ENCODE results near the gene CCDC178. TPM values are rescaled to one million over a fixed set of nuclear protein-coding genes. Genes with fewer than 3 reads are reported as not detected.

The CCDC178 gene
- total RNA-seq, 2 donors from 2014 or later: 3.2 to 5.9 TPM

- DNase-seq (ENCODE audit: low spot score): no peak
- intact Hi-C loops (cut with DNase I): no loop called here
Measured at GRCh38 chr18:32919799-32920198, 520.7 kb downstream of the CCDC178 start.

GRCh38 chr18:32918692-32919250, 521.8 kb downstream of the CCDC178 start:
- no peaks in the 10 kb centered on the region for H3K9me3 ChIP-seq
- intact Hi-C loops (cut with DNase I): no loop called here
- no peak overlapping the region for H3K27ac ChIP-seq
- no peaks in the 10 kb centered on the region for H3K36me3 ChIP-seq
- H3K4me3 ChIP-seq: no peak overlapping the region
- no peak for TF ChIP-seq POLR2A (IDR thresholded peaks at IDR 0.05)
- TF ChIP-seq POLR2AphosphoS5 (IDR thresholded peaks at IDR 0.05): no peak
- TF ChIP-seq CTCF (IDR thresholded peaks at IDR 0.05): no peak
- H3K4me1 ChIP-seq (replicated peaks): no peaks in the 10 kb centered on the region
- H3K27me3 ChIP-seq (replicated peaks; ENCODE audit: insufficient read depth): no peaks in the 10 kb centered on the region
- 76% methylated on average over 5 of the region's 5 CpGs for WGBS
- no peak for DNase-seq (ENCODE audit: low spot score)

More at GRCh38 chr18:32919799-32920198, 520.7 kb downstream of the CCDC178 start:
- Histone ChIP-seq H3K27me3 (replicated peaks; ENCODE audit: insufficient read depth) (no peaks in the 10 kb centered on the region), H3K9me3 (no peaks in the 10 kb centered on the region), H3K4me3 (no peak overlapping the region), H3K36me3 (no peaks in the 10 kb centered on the region), H3K4me1 (replicated peaks) (no peaks in the 10 kb centered on the region), H3K27ac (no peak overlapping the region)
- TF ChIP-seq CTCF (IDR thresholded peaks at IDR 0.05) (no peak), POLR2AphosphoS5 (IDR thresholded peaks at IDR 0.05) (no peak), POLR2A (IDR thresholded peaks at IDR 0.05) (no peak)
- WGBS: 61% methylated on average over 2 of the region's 2 CpGs

- Histone ChIP-seq H3K27me3 (replicated peaks; ENCODE audit: insufficient read depth) (no peaks in the 10 kb centered on the region), H3K9me3 (no peaks in the 10 kb centered on the region), H3K4me1 (replicated peaks) (no peaks in the 10 kb centered on the region), H3K4me3 (no peak overlapping the region), H3K27ac (no peak overlapping the region), H3K36me3 (no peaks in the 10 kb centered on the region)
- 50% methylated on average over 1 of the region's 1 CpG for WGBS
- no peak for DNase-seq (ENCODE audit: low spot score)
- TF ChIP-seq CTCF (IDR thresholded peaks at IDR 0.05): no peak
- no peak for TF ChIP-seq POLR2AphosphoS5 (IDR thresholded peaks at IDR 0.05)
- TF ChIP-seq POLR2A (IDR thresholded peaks at IDR 0.05): no peak
- intact Hi-C loops (cut with DNase I): no loop called here
Measured at GRCh38 chr18:32915516-32915915, 525.0 kb downstream of the CCDC178 start.

GRCh38 chr18:32911660-32912284, 528.7 kb downstream of the CCDC178 start:
- no peak overlapping the region for H3K4me3 ChIP-seq
- WGBS: 73% methylated on average over 3 of the region's 3 CpGs
- TF ChIP-seq POLR2A (IDR thresholded peaks at IDR 0.05): no peak
- TF ChIP-seq CTCF (IDR thresholded peaks at IDR 0.05): no peak
- TF ChIP-seq POLR2AphosphoS5 (IDR thresholded peaks at IDR 0.05): no peak
- H3K4me1 ChIP-seq (replicated peaks): no peaks in the 10 kb centered on the region
- no peaks in the 10 kb centered on the region for H3K27me3 ChIP-seq (replicated peaks; ENCODE audit: insufficient read depth)
- no peak for DNase-seq (ENCODE audit: low spot score)
- no peaks in the 10 kb centered on the region for H3K9me3 ChIP-seq
- intact Hi-C loops (cut with DNase I): no loop called here
- H3K36me3 ChIP-seq: no peaks in the 10 kb centered on the region
- H3K27ac ChIP-seq: no peak overlapping the region

- 77% methylated on average over 5 of the region's 5 CpGs for WGBS
- Histone ChIP-seq H3K4me3 (no peak overlapping the region), H3K27ac (no peak overlapping the region), H3K27me3 (replicated peaks; ENCODE audit: insufficient read depth) (no peaks in the 10 kb centered on the region), H3K4me1 (replicated peaks) (no peaks in the 10 kb centered on the region), H3K36me3 (no peaks in the 10 kb centered on the region), H3K9me3 (no peaks in the 10 kb centered on the region)
- intact Hi-C loops (cut with DNase I): no loop called here
- DNase-seq (ENCODE audit: low spot score): no peak
- no peak for TF ChIP-seq POLR2AphosphoS5 (IDR thresholded peaks at IDR 0.05)
- TF ChIP-seq CTCF (IDR thresholded peaks at IDR 0.05): no peak
- TF ChIP-seq POLR2A (IDR thresholded peaks at IDR 0.05): no peak
Measured at GRCh38 chr18:32910694-32911296, 529.7 kb downstream of the CCDC178 start.

Measured in prostate gland (tissue), 2 donors.